AG04450 (cell line): Measurements from ENCODE around the gene STK17A. TPM values are rescaled to one million over a fixed set of nuclear protein-coding genes. Genes with fewer than 3 reads are reported as not detected.
A peak's percentile ranks its signal among the peaks of the same experiment; 100 is the strongest.

Experiments used
- CTCF ChIA-PET: fragments of 300-600, 350-600 bp; formaldehyde crosslinking; extraction: SDS; loops from one replicate; lab custom pipeline; 2022; ENCODE audit warnings: antibody characterized with exemption, inconsistent platforms; lab: Charles Lee
- POLR2A ChIA-PET: fragments of 350-600 bp; formaldehyde crosslinking; extraction: SDS; loops from one replicate; lab custom pipeline; 2021; ENCODE audit warnings: antibody characterized with exemption, inconsistent platforms; lab: Yijun Ruan, JAX
- DNase-seq: peaks from one replicate; pipeline ENCODE4 v3.0.0-alpha.2; 2011; ENCODE audit warnings: low read depth, low spot score
- H3K27ac ChIP-seq: one replicate; pipeline ENCODE4 v1.5.1; 2012; ENCODE audit warnings: low read depth, low read length, control low read depth
- H3K27me3 ChIP-seq: one replicate; pipeline ENCODE4 v1.6.0; 2012; ENCODE audit warnings: low read length; ENCODE audit not compliant: control insufficient read depth, insufficient read depth
- H3K4me3 ChIP-seq: 2 replicates; pipeline ENCODE4 v1.5.1; 2011; ENCODE audit warnings: mild to moderate bottlenecking, low read depth, low read length, control low read depth
- H3K9me3 ChIP-seq: 2 replicates; pipeline ENCODE4 v1.5.1; 2012; ENCODE audit warnings: low read length; ENCODE audit not compliant: control insufficient read depth, insufficient read depth
- polyA plus RNA-seq: library from polyadenylated mRNA; depleted of rRNA; stranded (reverse); fragments of >200 nt; gene quantifications from 2 replicates; pipeline ENCODE4 v1.2.3, GENCODE V29; 2011
- TF ChIP-seq, protein P1 (sequence below): IDR thresholded peaks from 2 replicates; pipeline ENCODE4 v1.5.1; 2011; ENCODE audit warnings: low read depth, low read length, control low read depth, inconsistent platforms

Gene STK17A
- polyA plus RNA-seq, 1 experiment: 39.7 TPM

DNA sequence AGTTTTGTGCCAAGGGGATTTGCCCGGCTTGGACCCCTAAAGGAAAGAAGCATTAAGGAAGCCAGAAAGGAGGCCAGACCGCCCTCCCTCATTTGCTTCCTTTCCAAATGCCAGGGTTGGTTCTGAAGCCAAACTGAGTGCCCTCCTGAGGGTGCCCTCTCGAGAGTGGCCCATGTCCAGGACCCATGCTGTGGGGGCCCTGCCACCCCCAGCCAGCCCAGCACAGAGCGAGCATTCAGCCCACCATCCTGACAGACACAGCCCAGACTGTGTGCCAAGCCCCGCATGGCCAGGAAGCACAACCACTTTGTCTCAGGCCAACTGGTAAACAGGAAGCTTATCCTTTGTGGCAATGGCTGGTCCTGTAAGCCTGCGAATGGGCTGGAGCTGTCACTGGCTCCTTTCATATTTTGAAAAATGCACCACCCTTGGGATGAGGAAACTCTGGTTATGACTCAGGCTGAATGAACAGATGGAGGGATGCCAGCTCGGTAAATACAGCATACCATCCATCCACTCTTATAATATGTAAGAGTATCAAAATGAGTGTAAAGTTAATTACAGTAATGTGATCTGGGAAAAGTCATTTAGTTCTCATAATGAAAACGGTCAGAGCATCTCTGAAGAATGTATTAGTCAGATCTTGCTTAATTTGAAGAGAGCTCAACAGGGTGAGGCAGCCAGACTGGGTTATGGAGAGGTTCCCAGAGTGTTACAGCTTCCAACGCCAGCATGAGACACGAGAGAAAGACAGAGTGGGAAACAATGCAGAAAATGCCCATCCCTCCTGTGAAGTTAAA, 65.0 kb downstream of the STK17A start:
- CTCF ChIA-PET: interaction anchor here (1.0 to 4.8 kb wide), 3 partner anchors 52 to 68 kb away, joined by 4 to 37 read pairs (median 12); partner anchors contain the start of gene STK17A
- TF ChIP-seq, protein P1, sequence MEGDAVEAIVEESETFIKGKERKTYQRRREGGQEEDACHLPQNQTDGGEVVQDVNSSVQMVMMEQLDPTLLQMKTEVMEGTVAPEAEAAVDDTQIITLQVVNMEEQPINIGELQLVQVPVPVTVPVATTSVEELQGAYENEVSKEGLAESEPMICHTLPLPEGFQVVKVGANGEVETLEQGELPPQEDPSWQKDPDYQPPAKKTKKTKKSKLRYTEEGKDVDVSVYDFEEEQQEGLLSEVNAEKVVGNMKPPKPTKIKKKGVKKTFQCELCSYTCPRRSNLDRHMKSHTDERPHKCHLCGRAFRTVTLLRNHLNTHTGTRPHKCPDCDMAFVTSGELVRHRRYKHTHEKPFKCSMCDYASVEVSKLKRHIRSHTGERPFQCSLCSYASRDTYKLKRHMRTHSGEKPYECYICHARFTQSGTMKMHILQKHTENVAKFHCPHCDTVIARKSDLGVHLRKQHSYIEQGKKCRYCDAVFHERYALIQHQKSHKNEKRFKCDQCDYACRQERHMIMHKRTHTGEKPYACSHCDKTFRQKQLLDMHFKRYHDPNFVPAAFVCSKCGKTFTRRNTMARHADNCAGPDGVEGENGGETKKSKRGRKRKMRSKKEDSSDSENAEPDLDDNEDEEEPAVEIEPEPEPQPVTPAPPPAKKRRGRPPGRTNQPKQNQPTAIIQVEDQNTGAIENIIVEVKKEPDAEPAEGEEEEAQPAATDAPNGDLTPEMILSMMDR: no peak
- H3K4me3 ChIP-seq: peak overlapping the region; percentile 42

DNA sequence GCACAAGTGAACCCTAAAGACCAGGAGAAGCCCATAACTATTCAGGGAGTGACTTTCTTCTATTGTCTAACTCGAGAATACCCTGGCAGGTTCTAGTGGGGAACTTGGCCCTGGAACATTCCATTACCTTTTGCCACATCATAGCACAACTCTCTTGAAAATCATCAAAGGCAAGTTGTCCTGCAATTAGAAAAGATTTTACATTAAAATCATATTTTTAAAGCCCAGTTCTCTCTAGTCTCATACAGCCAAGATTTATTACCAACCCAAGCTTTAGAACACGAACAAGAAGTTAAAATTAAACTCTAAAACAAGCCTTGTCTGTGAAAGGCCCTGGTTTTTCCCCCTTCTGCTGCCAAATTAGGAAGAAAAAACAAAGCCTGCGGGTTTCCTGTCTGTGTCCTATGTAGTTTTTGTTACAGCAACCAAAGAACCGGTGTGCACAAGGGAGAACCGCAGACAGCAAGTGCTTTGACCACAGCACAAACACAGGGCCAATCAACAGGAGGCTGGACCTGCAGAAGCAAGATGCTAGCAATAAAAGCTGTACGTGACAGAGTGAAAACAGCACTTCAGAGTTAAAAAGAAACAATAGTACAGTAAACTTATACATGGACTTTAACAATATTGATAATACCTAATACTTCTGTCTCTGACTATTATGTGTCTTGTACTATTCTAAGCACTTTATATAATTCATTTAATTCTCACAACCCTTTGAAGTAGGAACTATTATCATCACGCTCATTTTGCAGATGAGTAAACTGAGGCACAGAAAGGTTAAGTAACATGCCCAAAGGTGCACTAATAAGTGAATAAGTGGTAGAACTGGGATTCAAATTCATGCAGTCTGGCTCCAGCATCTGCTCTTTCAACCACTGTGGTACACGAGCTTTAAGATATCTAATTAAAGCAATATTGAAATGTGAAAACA, 65.8 kb downstream of the STK17A start:
- CTCF ChIA-PET: interaction anchor here (0.9 to 4.8 kb wide), 5 partner anchors 51 to 1669 kb away, joined by 3 to 37 read pairs (median 4); partner anchors contain the start of gene STK17A
- H3K27ac ChIP-seq: peak overlapping the region; percentile 94
- TF ChIP-seq, protein P1: no peak
- no peaks in the 10 kb centered on the region for H3K9me3 ChIP-seq
- no peaks in the 10 kb centered on the region for H3K27me3 ChIP-seq
- no peak overlapping the region for H3K4me3 ChIP-seq
- DNase-seq: peak; percentile 69
- POLR2A ChIA-PET: interaction anchor here (0.5 to 2.0 kb wide), 15 partner anchors 9 to 221 kb away, joined by 3 to 21 read pairs (median 4); partner anchors contain the start of genes MRPS24 and STK17A

More for the DNA sequence above, 65.0 kb downstream of the STK17A start:
- no peaks in the 10 kb centered on the region for H3K9me3 ChIP-seq
- POLR2A ChIA-PET: interaction anchor here (0.6 to 2.0 kb wide), 14 partner anchors 9 to 222 kb away, joined by 3 to 21 read pairs (median 4); partner anchors contain the start of genes MRPS24 and STK17A
- H3K27ac ChIP-seq: peak overlapping the region; percentile 100
- peak; percentile 99 for DNase-seq
- no peaks in the 10 kb centered on the region for H3K27me3 ChIP-seq

DNA sequence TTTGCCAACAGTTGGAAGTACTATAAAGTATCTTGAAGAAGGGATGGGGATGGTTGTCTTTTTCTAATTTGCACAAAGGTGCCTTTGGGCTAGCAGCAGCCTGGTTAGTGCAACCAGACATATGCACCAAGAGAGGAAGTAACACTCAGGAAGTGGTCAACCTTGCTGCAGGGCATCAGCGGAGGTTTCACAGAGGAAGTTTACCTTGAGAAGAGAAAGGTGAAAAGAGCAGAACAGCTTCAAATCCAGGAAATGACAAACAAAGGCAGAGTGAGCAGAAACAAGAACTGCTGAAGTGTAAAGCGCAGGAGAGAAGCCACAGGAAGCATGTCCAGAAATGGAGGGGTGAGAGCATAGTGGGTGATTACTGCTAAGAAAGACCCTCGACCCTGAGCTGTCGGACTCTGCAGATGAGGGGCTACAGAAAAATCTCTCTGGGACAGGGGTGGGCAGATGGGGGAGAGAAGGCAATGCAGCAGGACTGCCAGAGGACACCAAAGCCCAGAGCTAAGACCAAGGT, 66.9 kb downstream of the STK17A start:
- CTCF ChIA-PET: interaction anchor here (0.9 to 4.8 kb wide), 7 partner anchors 18 to 1670 kb away, joined by 3 to 37 read pairs (median 3); partner anchors contain the start of gene STK17A
- no peak for DNase-seq
- Histone ChIP-seq H3K27me3 (no peaks in the 10 kb centered on the region), H3K27ac (peak overlapping the region; percentile 79), H3K4me3 (no peak overlapping the region), H3K9me3 (no peaks in the 10 kb centered on the region)
- TF ChIP-seq, protein P1: no peak
- POLR2A ChIA-PET: interaction anchor here (0.7 to 2.5 kb wide), 3 partner anchors 37 to 67 kb away, joined by 5 to 14 read pairs (median 9); partner anchors contain the start of gene STK17A

DNA sequence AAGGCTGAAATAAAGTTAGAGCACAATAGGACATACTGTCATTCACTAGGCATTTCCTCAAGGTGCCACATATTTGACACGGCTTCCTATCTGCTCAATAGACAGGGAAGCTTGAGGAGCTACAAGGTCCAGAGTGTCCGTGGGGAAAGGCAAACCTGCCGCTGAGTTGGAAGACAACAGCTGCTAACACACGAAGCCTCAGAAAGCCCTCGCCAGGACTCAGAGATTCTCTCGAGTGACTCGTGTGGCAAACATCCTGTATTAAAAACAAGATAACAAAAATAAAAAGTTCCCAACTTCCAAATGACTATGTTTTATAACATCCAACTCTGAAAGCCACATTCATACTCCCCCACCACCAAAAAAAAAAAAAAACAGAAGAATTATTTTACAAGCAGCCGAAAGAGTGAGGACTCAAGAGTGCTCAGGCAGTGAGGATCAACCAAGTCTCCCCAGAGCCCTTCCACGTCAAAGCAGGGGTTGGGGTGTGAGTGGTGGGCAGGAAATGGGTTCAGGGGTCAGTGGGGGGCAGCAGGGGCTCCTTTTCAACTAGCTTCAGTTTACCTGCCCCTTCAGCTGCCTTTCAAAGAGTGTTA, 67.6 kb downstream of the STK17A start:
- Histone ChIP-seq H3K27me3 (no peaks in the 10 kb centered on the region), H3K4me3 (no peak overlapping the region), H3K9me3 (no peaks in the 10 kb centered on the region), H3K27ac (peak overlapping the region; percentile 98)
- CTCF ChIA-PET: interaction anchor here (0.9 to 4.8 kb wide), 5 partner anchors 19 to 189 kb away, joined by 3 to 37 read pairs (median 5); partner anchors contain the start of gene STK17A
- peak; percentile 68 for DNase-seq
- POLR2A ChIA-PET: interaction anchor here (0.6 to 2.5 kb wide), 4 partner anchors 27 to 68 kb away, joined by 5 to 14 read pairs (median 7); partner anchors contain the start of gene STK17A
- TF ChIP-seq, protein P1: no peak
